ENCODE measurements around the gene SH3GL1.

DNA sequence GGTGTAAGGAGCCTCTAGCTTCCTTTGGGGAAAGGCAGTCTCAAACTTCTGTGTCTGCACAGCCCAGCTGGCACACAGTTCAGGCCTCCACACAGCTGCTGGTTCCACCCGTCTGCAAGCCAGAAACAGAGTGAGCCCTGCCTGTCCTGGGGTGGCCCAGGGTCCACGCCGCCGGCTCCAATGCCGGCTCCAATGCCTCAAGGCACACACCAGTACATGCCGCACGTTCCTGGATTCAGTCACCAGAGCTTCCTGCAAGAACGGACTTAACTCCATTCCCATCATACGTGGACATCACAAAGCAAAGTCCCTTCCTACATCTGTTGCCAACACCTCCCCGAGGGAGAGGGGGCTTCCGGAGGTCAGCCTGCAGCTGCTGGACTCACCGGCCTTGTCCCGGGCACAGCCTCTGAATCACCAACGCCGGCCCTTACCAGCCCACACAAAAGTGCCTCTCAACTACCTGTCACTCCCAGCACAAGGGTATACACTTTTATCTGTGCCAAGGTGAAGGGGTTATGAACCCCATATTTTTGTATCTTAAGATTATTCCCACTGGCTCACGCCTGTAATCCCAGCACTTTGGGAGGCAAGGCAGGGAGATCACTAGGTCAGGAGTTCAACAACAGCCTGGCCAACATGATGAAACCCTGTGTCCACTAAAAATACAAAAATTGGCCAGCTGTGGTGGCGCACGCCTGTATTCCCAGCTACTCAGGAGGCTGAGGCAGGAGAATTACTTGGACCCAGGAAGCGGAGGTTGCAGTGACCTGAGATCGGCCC lies 8.5 kb downstream of the SH3GL1 start:
- TF ChIP-seq, protein P1, sequence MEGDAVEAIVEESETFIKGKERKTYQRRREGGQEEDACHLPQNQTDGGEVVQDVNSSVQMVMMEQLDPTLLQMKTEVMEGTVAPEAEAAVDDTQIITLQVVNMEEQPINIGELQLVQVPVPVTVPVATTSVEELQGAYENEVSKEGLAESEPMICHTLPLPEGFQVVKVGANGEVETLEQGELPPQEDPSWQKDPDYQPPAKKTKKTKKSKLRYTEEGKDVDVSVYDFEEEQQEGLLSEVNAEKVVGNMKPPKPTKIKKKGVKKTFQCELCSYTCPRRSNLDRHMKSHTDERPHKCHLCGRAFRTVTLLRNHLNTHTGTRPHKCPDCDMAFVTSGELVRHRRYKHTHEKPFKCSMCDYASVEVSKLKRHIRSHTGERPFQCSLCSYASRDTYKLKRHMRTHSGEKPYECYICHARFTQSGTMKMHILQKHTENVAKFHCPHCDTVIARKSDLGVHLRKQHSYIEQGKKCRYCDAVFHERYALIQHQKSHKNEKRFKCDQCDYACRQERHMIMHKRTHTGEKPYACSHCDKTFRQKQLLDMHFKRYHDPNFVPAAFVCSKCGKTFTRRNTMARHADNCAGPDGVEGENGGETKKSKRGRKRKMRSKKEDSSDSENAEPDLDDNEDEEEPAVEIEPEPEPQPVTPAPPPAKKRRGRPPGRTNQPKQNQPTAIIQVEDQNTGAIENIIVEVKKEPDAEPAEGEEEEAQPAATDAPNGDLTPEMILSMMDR (IDR thresholded peaks at IDR 0.05): no peak
- no peak for TF ChIP-seq POLR2A (IDR thresholded peaks at IDR 0.05)
